ENCODE measurements around the gene DIPK1B. TPM values are rescaled to one million over a fixed set of nuclear protein-coding genes. Genes with fewer than 3 reads are reported as not detected.

Gene DIPK1B
- total RNA-seq, 4 donors from 2014 or later, result 4.4 to 12.8 (median 7.5) TPM

DNA sequence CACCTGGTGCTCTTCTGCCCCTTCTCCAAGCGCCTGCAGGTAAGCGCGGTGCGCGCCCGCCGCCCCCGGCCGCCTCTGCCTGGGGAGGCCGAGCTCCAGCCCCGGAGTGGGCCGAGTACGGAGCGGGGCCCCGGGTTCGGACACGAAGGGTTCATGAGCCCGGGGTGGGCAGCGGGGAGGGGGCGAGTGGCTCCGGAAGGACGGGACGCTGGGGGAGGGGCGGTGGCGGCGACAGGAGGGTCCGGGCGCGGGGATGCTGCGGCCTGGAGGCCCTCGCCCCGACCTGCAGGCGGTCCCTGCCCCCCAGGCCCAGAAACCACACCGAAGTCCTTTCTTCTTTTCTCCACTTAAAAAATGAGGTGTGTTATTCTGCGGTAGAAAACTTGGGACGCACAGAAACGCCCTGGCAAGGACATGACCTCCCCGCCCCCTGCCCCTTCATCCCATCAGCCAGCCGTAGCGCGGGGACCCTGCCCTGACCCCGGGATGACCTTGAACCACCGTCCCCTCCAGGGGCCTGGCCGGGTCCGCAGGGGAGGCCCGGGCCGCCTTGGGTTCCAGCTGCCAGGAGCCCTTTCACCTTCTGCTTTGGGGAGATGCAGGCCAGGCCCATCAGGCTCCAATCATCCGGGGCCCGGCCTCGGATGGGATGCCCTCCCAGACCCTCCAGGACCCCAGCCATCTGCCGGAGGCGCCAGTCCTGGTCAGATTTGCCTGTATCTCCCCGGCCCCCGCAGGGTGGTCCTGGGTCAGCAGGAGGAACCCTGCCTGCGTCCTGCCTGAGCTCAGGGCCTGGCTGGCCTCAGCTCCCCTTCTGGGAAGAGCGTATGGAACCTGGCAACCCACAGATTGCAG lies 545 bp downstream of the DIPK1B start:
- DNase-seq (ENCODE audit: low spot score) (no peak), ATAC-seq (ENCODE audit: low FRiP score) (no peak)
- TF ChIP-seq, protein P1, sequence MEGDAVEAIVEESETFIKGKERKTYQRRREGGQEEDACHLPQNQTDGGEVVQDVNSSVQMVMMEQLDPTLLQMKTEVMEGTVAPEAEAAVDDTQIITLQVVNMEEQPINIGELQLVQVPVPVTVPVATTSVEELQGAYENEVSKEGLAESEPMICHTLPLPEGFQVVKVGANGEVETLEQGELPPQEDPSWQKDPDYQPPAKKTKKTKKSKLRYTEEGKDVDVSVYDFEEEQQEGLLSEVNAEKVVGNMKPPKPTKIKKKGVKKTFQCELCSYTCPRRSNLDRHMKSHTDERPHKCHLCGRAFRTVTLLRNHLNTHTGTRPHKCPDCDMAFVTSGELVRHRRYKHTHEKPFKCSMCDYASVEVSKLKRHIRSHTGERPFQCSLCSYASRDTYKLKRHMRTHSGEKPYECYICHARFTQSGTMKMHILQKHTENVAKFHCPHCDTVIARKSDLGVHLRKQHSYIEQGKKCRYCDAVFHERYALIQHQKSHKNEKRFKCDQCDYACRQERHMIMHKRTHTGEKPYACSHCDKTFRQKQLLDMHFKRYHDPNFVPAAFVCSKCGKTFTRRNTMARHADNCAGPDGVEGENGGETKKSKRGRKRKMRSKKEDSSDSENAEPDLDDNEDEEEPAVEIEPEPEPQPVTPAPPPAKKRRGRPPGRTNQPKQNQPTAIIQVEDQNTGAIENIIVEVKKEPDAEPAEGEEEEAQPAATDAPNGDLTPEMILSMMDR (IDR thresholded peaks at IDR 0.05), result no peak

DNA sequence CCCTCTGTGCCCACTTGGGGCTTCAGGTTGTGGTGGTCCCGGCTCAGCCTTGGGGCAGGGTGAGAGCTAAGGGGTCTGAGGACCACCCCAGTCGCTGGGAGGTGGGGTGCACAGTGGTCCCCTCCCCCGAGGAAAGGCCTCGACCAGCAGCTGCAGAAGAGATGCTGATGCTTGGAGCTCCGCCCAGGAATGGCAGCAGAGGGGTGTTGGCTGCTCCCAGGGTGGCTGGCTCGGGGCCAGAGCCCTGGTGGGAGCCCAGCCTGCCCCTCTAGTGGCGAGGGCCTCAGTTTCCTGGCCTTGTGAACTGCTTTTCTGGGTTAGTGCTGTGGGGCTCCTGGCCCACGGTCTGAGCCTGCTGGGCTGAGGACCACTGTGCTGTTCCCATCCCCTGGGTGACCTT lies 1.2 kb downstream of the DIPK1B start:
- ATAC-seq (ENCODE audit: low FRiP score), result no peak
- TF ChIP-seq, protein P1 (IDR thresholded peaks at IDR 0.05), result no peak
- DNase-seq (ENCODE audit: low spot score), result no peak

DNA sequence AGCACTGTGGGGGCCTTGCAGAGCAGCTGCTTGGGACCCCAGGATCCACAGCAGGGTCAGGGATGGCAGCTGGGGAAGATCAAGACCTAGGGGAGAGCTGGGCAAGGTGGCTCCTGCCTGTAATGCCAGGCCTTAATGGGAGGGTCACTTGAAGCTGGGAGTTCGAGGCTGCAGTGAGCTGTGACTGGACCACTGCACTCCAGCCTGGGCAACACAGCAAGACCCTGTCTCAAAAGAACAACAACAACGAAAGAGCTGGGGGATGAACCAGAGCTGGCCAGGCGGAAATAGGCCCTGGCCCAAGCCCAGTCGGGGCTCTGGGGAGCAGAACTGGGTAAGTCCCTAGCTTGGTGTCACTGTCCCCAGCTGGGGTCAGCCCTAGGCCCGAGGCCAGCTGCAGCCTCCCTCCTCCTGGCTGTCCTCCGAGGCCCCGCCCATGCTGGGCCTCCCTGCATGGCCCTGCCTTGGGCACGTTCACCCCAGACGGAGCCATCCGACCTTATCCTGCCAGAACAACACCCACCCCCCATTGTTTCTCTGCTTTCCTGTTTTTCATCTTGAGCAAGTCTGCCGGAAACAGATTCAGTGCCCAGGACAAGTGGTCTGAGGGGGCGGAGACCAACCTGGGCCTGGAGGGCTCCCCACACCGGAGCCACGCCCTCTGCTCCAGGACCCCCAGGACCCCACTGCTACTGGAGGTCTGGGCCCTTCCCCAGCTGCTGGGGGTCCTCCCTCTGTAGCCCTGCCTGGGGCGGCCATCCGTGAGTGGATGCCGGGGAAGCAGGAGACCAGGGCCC lies 1.9 kb downstream of the DIPK1B start:
- ATAC-seq (ENCODE audit: low FRiP score) (no peak), DNase-seq (ENCODE audit: low spot score) (no peak)
- TF ChIP-seq, protein P1 (IDR thresholded peaks at IDR 0.05), result no peak

DNA sequence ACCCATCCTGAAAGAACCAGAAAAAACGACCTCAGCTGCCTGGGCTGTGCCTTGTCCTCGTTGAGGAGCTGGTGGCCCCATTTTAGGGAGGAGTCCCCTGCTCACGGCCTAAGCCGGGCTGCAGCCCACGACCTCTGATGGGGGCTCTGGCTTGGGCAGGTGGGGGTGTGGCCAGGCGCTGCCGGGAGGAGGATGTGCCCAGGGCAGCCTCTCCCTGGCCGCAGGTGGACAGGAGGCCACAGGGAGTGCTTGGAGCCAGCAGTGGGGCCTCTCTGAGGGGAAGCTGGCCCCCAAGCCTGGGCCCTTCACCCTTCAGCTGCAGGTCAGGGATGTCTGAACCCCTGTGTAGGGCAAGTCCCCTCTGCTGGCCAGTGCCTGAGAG lies 2.5 kb downstream of the DIPK1B start:
- ATAC-seq (ENCODE audit: low FRiP score), result no peak
- no peak for DNase-seq (ENCODE audit: low spot score)
- TF ChIP-seq, protein P1 (IDR thresholded peaks at IDR 0.05), result no peak

DNA sequence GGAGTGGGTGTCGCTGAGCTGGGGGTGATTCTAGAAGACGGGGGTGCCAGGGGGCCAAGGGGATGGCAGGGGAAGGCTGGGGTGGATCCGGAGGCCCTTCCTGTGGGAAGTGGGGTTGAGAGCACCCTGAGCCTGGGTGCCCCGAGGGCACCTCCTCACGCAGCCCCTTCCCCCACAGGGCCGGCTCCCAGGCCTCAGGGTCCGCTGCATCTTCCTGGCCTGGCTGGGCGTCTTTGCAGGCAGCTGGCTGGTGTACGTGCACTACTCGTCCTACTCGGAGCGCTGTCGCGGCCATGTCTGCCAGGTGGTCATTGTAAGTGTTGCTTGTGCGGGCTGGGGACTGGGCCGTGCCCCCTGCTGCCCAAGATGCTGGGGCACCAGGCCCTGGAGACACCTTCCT lies 5.0 kb downstream of the DIPK1B start:
- DNase-seq (ENCODE audit: low spot score) (no peak), ATAC-seq (ENCODE audit: low FRiP score) (no peak)
- TF ChIP-seq, protein P1 (IDR thresholded peaks at IDR 0.05), result no peak

DNA sequence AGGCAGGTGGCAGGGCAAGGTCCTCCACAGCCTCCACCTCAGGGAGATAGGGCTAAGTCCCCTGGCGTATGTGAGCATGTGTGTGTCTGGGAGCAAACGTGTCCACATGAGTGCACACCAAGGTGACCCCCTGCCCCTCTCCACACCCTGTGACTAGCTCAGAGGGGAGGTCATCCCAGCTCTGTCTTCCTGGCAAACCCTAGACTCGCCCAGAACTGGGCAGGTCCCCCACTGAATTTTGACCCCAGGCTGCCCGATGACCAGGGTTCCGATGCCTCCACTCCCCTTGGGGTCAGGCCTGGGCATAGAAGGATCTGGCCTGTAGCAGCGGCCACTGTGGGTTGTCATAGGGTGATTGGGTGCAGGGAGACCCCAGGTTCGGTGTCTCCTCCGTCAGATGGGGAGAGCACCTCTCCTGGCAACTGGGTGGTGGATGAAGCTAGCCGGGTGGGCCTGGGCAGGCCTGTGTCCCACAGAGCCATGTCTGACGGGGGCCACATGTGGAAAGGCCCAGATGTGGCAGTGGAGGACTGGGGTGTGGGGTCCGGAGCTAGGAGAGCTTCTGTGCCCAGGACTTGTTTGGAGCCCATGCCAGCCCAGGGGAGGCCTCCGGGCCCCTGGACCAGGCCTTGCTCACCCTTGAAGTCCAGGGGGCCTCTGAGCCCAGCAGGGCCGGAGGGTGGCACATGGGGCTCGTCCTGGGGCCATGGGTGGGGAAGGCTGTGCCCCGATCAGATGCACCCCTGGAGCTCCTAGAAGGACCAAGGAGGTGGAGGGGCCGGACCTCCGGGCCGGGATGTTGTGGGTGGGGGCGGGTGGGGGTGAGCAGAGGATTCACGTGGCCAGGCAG lies 6.2 kb downstream of the DIPK1B start:
- no peak for ATAC-seq (ENCODE audit: low FRiP score)

More for the DNA sequence above, 6.2 kb downstream of the DIPK1B start:
- DNase-seq (ENCODE audit: low spot score), result no peak
- TF ChIP-seq, protein P1 (IDR thresholded peaks at IDR 0.05), result no peak
